ENCODE data around the gene MOB2. TPM values are rescaled to one million over a fixed set of nuclear protein-coding genes. Genes with fewer than 3 reads are reported as not detected.

The MOB2 gene
- total RNA-seq, 1 experiment from 2014 or later: 21.0 TPM

- no peak for DNase-seq (ENCODE audit: low read depth)
Measured at GRCh38 chr11:1472180-1473005, 14.2 kb downstream of the MOB2 start.

- DNase-seq (ENCODE audit: low read depth): no peak
Measured at GRCh38 chr11:1471736-1472135, 14.8 kb downstream of the MOB2 start.

- no peak for DNase-seq (ENCODE audit: low read depth)
Measured at GRCh38 chr11:1470681-1471611, 15.6 kb downstream of the MOB2 start.

GRCh38 chr11:1469911-1470680, 16.5 kb downstream of the MOB2 start:
- DNase-seq (ENCODE audit: low read depth): no peak

- DNase-seq (ENCODE audit: low read depth): no peak
Measured at GRCh38 chr11:1469287-1469910, 17.2 kb downstream of the MOB2 start.

- DNase-seq (ENCODE audit: low read depth): no peak
Measured at GRCh38 chr11:1468473-1469066, 18.0 kb downstream of the MOB2 start.

GRCh38 chr11:1468002-1468401, 18.6 kb downstream of the MOB2 start:
- no peak for DNase-seq (ENCODE audit: low read depth)

- no peak for DNase-seq (ENCODE audit: low read depth)
Measured at GRCh38 chr11:1467270-1467669, 19.3 kb downstream of the MOB2 start.

GRCh38 chr11:1466784-1467183, 19.8 kb downstream of the MOB2 start:
- no peak for DNase-seq (ENCODE audit: low read depth)

GRCh38 chr11:1463056-1463455, 23.5 kb downstream of the MOB2 start:
- no peak for DNase-seq (ENCODE audit: low read depth)

GRCh38 chr11:1462698-1462975, 23.9 kb downstream of the MOB2 start:
- no peak for DNase-seq (ENCODE audit: low read depth)

GRCh38 chr11:1461826-1462697, 24.5 kb downstream of the MOB2 start:
- no peak for DNase-seq (ENCODE audit: low read depth)

- DNase-seq (ENCODE audit: low read depth): peak; percentile 45
Measured at GRCh38 chr11:1460986-1461825, 25.4 kb downstream of the MOB2 start.

GRCh38 chr11:1460396-1460985, 26.1 kb downstream of the MOB2 start:
- DNase-seq (ENCODE audit: low read depth): no peak

- DNase-seq (ENCODE audit: low read depth): no peak
Measured at GRCh38 chr11:1459764-1460395, 26.7 kb downstream of the MOB2 start.

GRCh38 chr11:1459219-1459575, 27.4 kb downstream of the MOB2 start:
- DNase-seq (ENCODE audit: low read depth): no peak

GRCh38 chr11:1458340-1459218, 28.0 kb downstream of the MOB2 start:
- peak; percentile 65 for DNase-seq (ENCODE audit: low read depth)

- no peak for DNase-seq (ENCODE audit: low read depth)
Measured at GRCh38 chr11:1457856-1458255, 28.7 kb downstream of the MOB2 start.
